ENCODE data around the gene ATN1.

Gene ATN1

GRCh38 chr12:6921996-6922946, 5.5 kb upstream of the ATN1 start:
- CTCF ChIA-PET, result interaction anchor here (0.7 to 1.1 kb wide), 4 partner anchors 22 to 233 kb away, joined by 3 to 8 read pairs (median 3); partner anchors contain the start of gene ZNF384
- POLR2A ChIA-PET (ENCODE audit: low non-redundant PET), result interaction anchor here (0.5 kb wide), 1 partner anchor 233 kb away, joined by 3 read pairs; no protein-coding TSS in a partner anchor
- no peak for TF ChIP-seq CTCF (conservative IDR thresholded peaks at IDR 0.05; ENCODE audit: low read depth)
- no peak overlapping the region for H3K27ac ChIP-seq
- no peak for DNase-seq (ENCODE audit: low spot score)

- H3K27ac ChIP-seq, result no peak overlapping the region
- POLR2A ChIA-PET (ENCODE audit: low non-redundant PET), result interaction anchor here (0.5 kb wide), 1 partner anchor 234 kb away, joined by 3 read pairs; no protein-coding TSS in a partner anchor
- no peak for DNase-seq (ENCODE audit: low spot score)
- TF ChIP-seq CTCF (conservative IDR thresholded peaks at IDR 0.05; ENCODE audit: low read depth), result no peak
- CTCF ChIA-PET, result interaction anchor here (0.7 to 2.8 kb wide), 5 partner anchors 15 to 234 kb away, joined by 3 to 11 read pairs (median 3); partner anchors contain the start of gene ZNF384
These were observed 4.6 kb upstream of the ATN1 start for GRCh38 chr12:6923003-6923732.

GRCh38 chr12:6923851-6924250, 3.9 kb upstream of the ATN1 start:
- no peak for TF ChIP-seq CTCF (conservative IDR thresholded peaks at IDR 0.05; ENCODE audit: low read depth)
- POLR2A ChIA-PET (ENCODE audit: low non-redundant PET), result no interaction called here
- DNase-seq (ENCODE audit: low spot score), result no peak
- peak overlapping the region; percentile 98; the same call in 1 of the 2 replicates for H3K27ac ChIP-seq
- CTCF ChIA-PET, result interaction anchor here (0.6 to 2.8 kb wide), 8 partner anchors 14 to 166 kb away, joined by 3 to 11 read pairs (median 3); no protein-coding TSS in a partner anchor

- DNase-seq (ENCODE audit: low spot score), result no peak
- CTCF ChIA-PET, result interaction anchor here (0.6 to 3.0 kb wide), 8 partner anchors 11 to 187 kb away, joined by 3 to 15 read pairs (median 4); partner anchors contain the start of gene ENO2
- POLR2A ChIA-PET (ENCODE audit: low non-redundant PET), result interaction anchor here (0.9 to 1.5 kb wide), 5 partner anchors 13 to 52 kb away, joined by 3 read pairs; partner anchors contain the start of gene SPSB2
- no peak for TF ChIP-seq CTCF (conservative IDR thresholded peaks at IDR 0.05; ENCODE audit: low read depth)
- peak overlapping the region; percentile 98 for H3K27ac ChIP-seq
These were observed 2.6 kb upstream of the ATN1 start for GRCh38 chr12:6925239-6925539.

GRCh38 chr12:6925540-6926279, 2.0 kb upstream of the ATN1 start:
- ChIA-PET CTCF (interaction anchor here (0.6 to 3.0 kb wide), 6 partner anchors 12 to 187 kb away, joined by 3 to 15 read pairs (median 4); partner anchors contain the start of gene ENO2), POLR2A (ENCODE audit: low non-redundant PET) (interaction anchor here (0.6 to 1.5 kb wide), 7 partner anchors 12 to 53 kb away, joined by 3 to 5 read pairs (median 3); partner anchors contain the start of genes C12orf57, RNU7-1 and SPSB2)
- DNase-seq (ENCODE audit: low spot score), result peak; percentile 74
- no peak for TF ChIP-seq CTCF (conservative IDR thresholded peaks at IDR 0.05; ENCODE audit: low read depth)
- H3K27ac ChIP-seq, result peak overlapping the region; percentile 98
